ENCODE data around the gene NNAT.

- TF ChIP-seq, protein P1, sequence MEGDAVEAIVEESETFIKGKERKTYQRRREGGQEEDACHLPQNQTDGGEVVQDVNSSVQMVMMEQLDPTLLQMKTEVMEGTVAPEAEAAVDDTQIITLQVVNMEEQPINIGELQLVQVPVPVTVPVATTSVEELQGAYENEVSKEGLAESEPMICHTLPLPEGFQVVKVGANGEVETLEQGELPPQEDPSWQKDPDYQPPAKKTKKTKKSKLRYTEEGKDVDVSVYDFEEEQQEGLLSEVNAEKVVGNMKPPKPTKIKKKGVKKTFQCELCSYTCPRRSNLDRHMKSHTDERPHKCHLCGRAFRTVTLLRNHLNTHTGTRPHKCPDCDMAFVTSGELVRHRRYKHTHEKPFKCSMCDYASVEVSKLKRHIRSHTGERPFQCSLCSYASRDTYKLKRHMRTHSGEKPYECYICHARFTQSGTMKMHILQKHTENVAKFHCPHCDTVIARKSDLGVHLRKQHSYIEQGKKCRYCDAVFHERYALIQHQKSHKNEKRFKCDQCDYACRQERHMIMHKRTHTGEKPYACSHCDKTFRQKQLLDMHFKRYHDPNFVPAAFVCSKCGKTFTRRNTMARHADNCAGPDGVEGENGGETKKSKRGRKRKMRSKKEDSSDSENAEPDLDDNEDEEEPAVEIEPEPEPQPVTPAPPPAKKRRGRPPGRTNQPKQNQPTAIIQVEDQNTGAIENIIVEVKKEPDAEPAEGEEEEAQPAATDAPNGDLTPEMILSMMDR (conservative IDR thresholded peaks at IDR 0.05 in 1 of 2, IDR thresholded peaks at IDR 0.05 in 1 of 2; ENCODE audit: low read depth in 1 of 2, low read length in 2 of 2) = no peak
- no peak for TF ChIP-seq EZH2 (IDR thresholded peaks at IDR 0.05; ENCODE audit: low read length, missing control alignments)
Observed at GRCh38 chr20:37503256-37503927, 17.7 kb upstream of the NNAT start.

All from fibroblast of lung (primary cell).